ENCODE measurements around the gene SLFN11. TPM values are rescaled to one million over a fixed set of nuclear protein-coding genes. Genes with fewer than 3 reads are reported as not detected.

Gene SLFN11
- total and polyA plus RNA-seq, 2 experiments from 2014 or later, result 2.5 to 8.3 TPM

DNA sequence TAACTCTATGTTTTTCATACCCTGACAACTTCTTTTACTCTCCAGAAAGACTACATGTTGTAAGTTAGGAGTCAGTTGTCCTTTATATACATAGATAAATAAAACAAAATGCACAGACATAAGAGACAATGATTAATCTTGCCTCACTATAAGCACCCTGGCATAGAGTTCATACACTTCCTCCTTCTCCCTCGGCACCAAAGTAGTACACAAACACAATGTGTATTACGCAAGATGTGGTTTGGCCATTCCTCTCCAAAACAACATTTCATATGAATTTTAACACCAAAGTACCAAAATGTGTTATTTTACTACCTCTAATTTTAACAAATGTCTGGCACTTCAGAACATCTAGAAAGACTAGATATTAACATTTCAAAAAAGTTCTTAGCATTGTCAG lies 17.2 kb upstream of the SLFN11 start:
- Histone ChIP-seq H3K4me2 (no peak overlapping the region), H3K9me2 (replicated peaks; ENCODE audit: insufficient read depth) (no peaks in the 10 kb centered on the region), H3K27me3 (no peaks in the 10 kb centered on the region), H2AFZ (no peak overlapping the region), H3K9me3 (ENCODE audit: low read depth) (no peaks in the 10 kb centered on the region), H3K4me1 (ENCODE audit: insufficient read depth) (no peaks in the 10 kb centered on the region), H4K20me1 (ENCODE audit: insufficient read depth, poor library complexity, severe bottlenecking) (no peaks in the 10 kb centered on the region), H3K79me2 (no peaks in the 10 kb centered on the region), H3K4me3 (no peak overlapping the region), H3K36me3 (replicated peaks; ENCODE audit: insufficient read depth, low read depth) (no peaks in the 10 kb centered on the region), H3K27ac (no peak overlapping the region)
- DNase-seq (ENCODE audit: low spot score), result no peak
- TF ChIP-seq, protein P1, sequence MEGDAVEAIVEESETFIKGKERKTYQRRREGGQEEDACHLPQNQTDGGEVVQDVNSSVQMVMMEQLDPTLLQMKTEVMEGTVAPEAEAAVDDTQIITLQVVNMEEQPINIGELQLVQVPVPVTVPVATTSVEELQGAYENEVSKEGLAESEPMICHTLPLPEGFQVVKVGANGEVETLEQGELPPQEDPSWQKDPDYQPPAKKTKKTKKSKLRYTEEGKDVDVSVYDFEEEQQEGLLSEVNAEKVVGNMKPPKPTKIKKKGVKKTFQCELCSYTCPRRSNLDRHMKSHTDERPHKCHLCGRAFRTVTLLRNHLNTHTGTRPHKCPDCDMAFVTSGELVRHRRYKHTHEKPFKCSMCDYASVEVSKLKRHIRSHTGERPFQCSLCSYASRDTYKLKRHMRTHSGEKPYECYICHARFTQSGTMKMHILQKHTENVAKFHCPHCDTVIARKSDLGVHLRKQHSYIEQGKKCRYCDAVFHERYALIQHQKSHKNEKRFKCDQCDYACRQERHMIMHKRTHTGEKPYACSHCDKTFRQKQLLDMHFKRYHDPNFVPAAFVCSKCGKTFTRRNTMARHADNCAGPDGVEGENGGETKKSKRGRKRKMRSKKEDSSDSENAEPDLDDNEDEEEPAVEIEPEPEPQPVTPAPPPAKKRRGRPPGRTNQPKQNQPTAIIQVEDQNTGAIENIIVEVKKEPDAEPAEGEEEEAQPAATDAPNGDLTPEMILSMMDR (IDR thresholded peaks at IDR 0.05; ENCODE audit: poor library complexity), result no peak
- no peak for TF ChIP-seq EZH2 (IDR thresholded peaks at IDR 0.05; ENCODE audit: borderline replicate concordance)
- TF ChIP-seq EZH2phosphoT487 (IDR thresholded peaks at IDR 0.05; ENCODE audit: low read depth, severe bottlenecking, unreplicated experiment), result no peak
- WGBS (ENCODE audit: low lambda C conversion rate, missing lambda C conversion rate), result 75% methylated on average over 2 of the region's 2 CpGs

DNA sequence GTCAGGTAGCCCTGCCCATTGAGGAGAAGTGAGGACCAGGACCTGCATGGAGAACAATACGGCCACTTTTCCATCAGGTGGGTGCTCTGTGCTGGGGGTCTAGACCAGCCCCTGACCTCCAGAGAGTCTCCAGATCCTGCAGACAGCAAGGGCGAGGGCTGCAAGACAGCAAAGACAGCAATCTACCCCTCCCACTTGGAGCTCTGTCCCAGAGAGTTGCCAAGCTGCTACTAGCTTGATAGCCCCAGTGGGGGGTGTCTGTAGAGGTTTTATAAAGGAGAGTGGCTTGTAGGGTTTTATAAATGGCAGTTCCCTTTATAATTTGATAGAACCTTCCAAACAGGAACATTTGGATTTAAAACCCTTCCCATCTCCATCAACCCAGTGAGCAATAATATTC lies 16.7 kb upstream of the SLFN11 start:
- Histone ChIP-seq H4K20me1 (ENCODE audit: insufficient read depth, poor library complexity, severe bottlenecking) (no peaks in the 10 kb centered on the region), H3K79me2 (no peaks in the 10 kb centered on the region), H3K9me2 (replicated peaks; ENCODE audit: insufficient read depth) (no peaks in the 10 kb centered on the region), H3K4me3 (no peak overlapping the region), H3K4me2 (no peak overlapping the region), H3K27me3 (no peaks in the 10 kb centered on the region), H3K27ac (no peak overlapping the region), H3K36me3 (replicated peaks; ENCODE audit: insufficient read depth, low read depth) (no peaks in the 10 kb centered on the region), H3K9me3 (ENCODE audit: low read depth) (no peaks in the 10 kb centered on the region), H3K4me1 (ENCODE audit: insufficient read depth) (no peaks in the 10 kb centered on the region), H2AFZ (no peak overlapping the region)
- 78% methylated on average over 2 of the region's 2 CpGs for WGBS (ENCODE audit: low lambda C conversion rate, missing lambda C conversion rate)
- no peak for TF ChIP-seq EZH2 (IDR thresholded peaks at IDR 0.05; ENCODE audit: borderline replicate concordance)
- no peak for DNase-seq (ENCODE audit: low spot score)

GRCh38 chr17:35387496-35387895 lies 14.1 kb upstream of the SLFN11 start:
- no peak overlapping the region for H3K27ac ChIP-seq
- H3K9me3 ChIP-seq (ENCODE audit: low read depth), result no peaks in the 10 kb centered on the region
- no peaks in the 10 kb centered on the region for H4K20me1 ChIP-seq (ENCODE audit: insufficient read depth, poor library complexity, severe bottlenecking)

GRCh38 chr17:35377706-35378105 lies 4.3 kb upstream of the SLFN11 start:
- no peak overlapping the region for H2AFZ ChIP-seq
- peaks cover 28% of the 10 kb centered on the region for H3K27me3 ChIP-seq
- H3K4me3 ChIP-seq, result no peak overlapping the region
- no peak overlapping the region for H3K4me2 ChIP-seq
- WGBS (ENCODE audit: low lambda C conversion rate, missing lambda C conversion rate), result 92% methylated on average over 3 of the region's 3 CpGs
- peaks cover 3% of the 10 kb centered on the region for H3K4me1 ChIP-seq (ENCODE audit: insufficient read depth)
- no peak for DNase-seq (ENCODE audit: low spot score)
- no peaks in the 10 kb centered on the region for H3K79me2 ChIP-seq
- H3K9me3 ChIP-seq (ENCODE audit: low read depth), result no peaks in the 10 kb centered on the region
- H3K9me2 ChIP-seq (replicated peaks; ENCODE audit: insufficient read depth), result no peaks in the 10 kb centered on the region
- H3K36me3 ChIP-seq (replicated peaks; ENCODE audit: insufficient read depth, low read depth), result no peaks in the 10 kb centered on the region
- TF ChIP-seq EZH2phosphoT487 (IDR thresholded peaks at IDR 0.05; ENCODE audit: low read depth, severe bottlenecking, unreplicated experiment), result no peak
- TF ChIP-seq EZH2 (IDR thresholded peaks at IDR 0.05; ENCODE audit: borderline replicate concordance), result no peak
- TF ChIP-seq, protein P1 (IDR thresholded peaks at IDR 0.05; ENCODE audit: poor library complexity), result no peak
- H3K27ac ChIP-seq, result no peak overlapping the region
- no peaks in the 10 kb centered on the region for H4K20me1 ChIP-seq (ENCODE audit: insufficient read depth, poor library complexity, severe bottlenecking)

More at GRCh38 chr17:35387496-35387895, 14.1 kb upstream of the SLFN11 start:
- no peak for DNase-seq (ENCODE audit: low spot score)
- Histone ChIP-seq H3K4me1 (ENCODE audit: insufficient read depth) (no peaks in the 10 kb centered on the region), H2AFZ (no peak overlapping the region), H3K4me2 (no peak overlapping the region), H3K27me3 (no peaks in the 10 kb centered on the region), H3K36me3 (replicated peaks; ENCODE audit: insufficient read depth, low read depth) (no peaks in the 10 kb centered on the region), H3K79me2 (no peaks in the 10 kb centered on the region), H3K4me3 (no peak overlapping the region), H3K9me2 (replicated peaks; ENCODE audit: insufficient read depth) (no peaks in the 10 kb centered on the region)
- TF ChIP-seq, protein P1 (IDR thresholded peaks at IDR 0.05; ENCODE audit: poor library complexity), result no peak
- TF ChIP-seq EZH2phosphoT487 (IDR thresholded peaks at IDR 0.05; ENCODE audit: low read depth, severe bottlenecking, unreplicated experiment) (no peak), EZH2 (IDR thresholded peaks at IDR 0.05; ENCODE audit: borderline replicate concordance) (no peak)

Data from hepatocyte (in vitro differentiated cells).